ENCODE measurements around the gene ZNF84. TPM values are rescaled to one million over a fixed set of nuclear protein-coding genes. Genes with fewer than 3 reads are reported as not detected.

Gene ZNF84
- total and polyA plus RNA-seq, 10 of the 15 experiments (the other 5 are each of a cell fraction or from before 2014, with no cell fraction given), result 10.4 to 35.3 (median 16.6) TPM

GRCh38 chr12:133037207-133038005 lies at the start of gene ZNF84 (continued):
- TF ChIP-seq ZNF592 (IDR thresholded peaks at IDR 0.05) (no peak), ZNF24 (IDR thresholded peaks at IDR 0.05) (no peak), NR2C1 (IDR thresholded peaks at IDR 0.05) (peak; percentile 43; the same call in 1 of the 2 replicates), BHLHE40 (IDR thresholded peaks at IDR 0.05; ENCODE audit: borderline replicate concordance in 1 of 2, low read depth in 2 of 2, low read length in 1 of 2) (peak; percentile 97 to 99), MTA2 (IDR thresholded peaks at IDR 0.05; ENCODE audit: low read depth) (no peak), HCFC1 (IDR thresholded peaks at IDR 0.05; ENCODE audit: low read length) (peak; percentile 92), NR2F1 (conservative IDR thresholded peaks at IDR 0.05) (0 out of 2 replicates have a peak, but pooled peaks have one; percentile 47), RAD51 (IDR thresholded peaks at IDR 0.05) (peak; percentile 95), IKZF1 (conservative IDR thresholded peaks at IDR 0.05) (peak; percentile 94), POLR2AphosphoS5 (IDR thresholded peaks at IDR 0.05; ENCODE audit: low read length) (0 out of 2 replicates have a peak, but pooled peaks have one; percentile 42), ZBTB11 (CRISPR knock-in tag; IDR thresholded peaks at IDR 0.05) (peak; percentile 76), USF2 (IDR thresholded peaks at IDR 0.05; ENCODE audit: borderline replicate concordance, low read depth, low read length) (peak; percentile 66), STAT3 (IDR thresholded peaks at IDR 0.05; ENCODE audit: low read depth, low read length) (no peak), GATAD2B (conservative IDR thresholded peaks at IDR 0.05; ENCODE audit: low read depth) (peak; percentile 74), EGR1 (IDR thresholded peaks at IDR 0.05; ENCODE audit: borderline replicate concordance in 1 of 2, low read depth in 2 of 2, low read length in 2 of 2) (peak in 1 of 2 experiments; percentile 36; a peak in 2 of 3 replicates), ZBTB40 (IDR thresholded peaks at IDR 0.05; ENCODE audit: borderline replicate concordance) (peak; percentile 93)
